ENCODE results near the gene PDE4B. TPM values are rescaled to one million over a fixed set of nuclear protein-coding genes. Genes with fewer than 3 reads are reported as not detected.
A peak's percentile ranks its signal among the peaks of the same experiment; 100 is the strongest.

The PDE4B gene
- total RNA-seq, 1 experiment from 2014 or later: 5.5 TPM

GRCh38 chr1:65949933-65950332, 157.2 kb downstream of the PDE4B start:
- Histone ChIP-seq H2AFZ (ENCODE audit: low read length) (no peak overlapping the region), H3K36me3 (ENCODE audit: insufficient read depth, low read length) (no peaks in the 10 kb centered on the region), H3K79me2 (ENCODE audit: low read length) (no peaks in the 10 kb centered on the region), H3K9me2 (replicated peaks; ENCODE audit: insufficient read depth, low read length) (no peaks in the 10 kb centered on the region), H3K4me3 (ENCODE audit: low read length) (no peak overlapping the region), H4K20me1 (ENCODE audit: insufficient read depth, low read depth, low read length) (no peaks in the 10 kb centered on the region), H3K4me2 (ENCODE audit: low read depth, low read length, poor library complexity, severe bottlenecking) (no peak overlapping the region), H3K4me1 (ENCODE audit: low read length) (no peaks in the 10 kb centered on the region), H3K27ac (ENCODE audit: low read length) (no peak overlapping the region), H3K9ac (ENCODE audit: low read length) (no peak overlapping the region), H3K27me3 (ENCODE audit: low read length) (peaks cover 3% of the 10 kb centered on the region; the same call in 1 of the 2 replicates), H3K9me3 (ENCODE audit: low read length) (no peaks in the 10 kb centered on the region)
- DNase-seq: no peak

- Histone ChIP-seq H3K79me2 (ENCODE audit: low read length) (no peaks in the 10 kb centered on the region), H3K9me2 (replicated peaks; ENCODE audit: insufficient read depth, low read length) (no peaks in the 10 kb centered on the region), H3K9ac (ENCODE audit: low read length) (no peak overlapping the region), H3K4me1 (ENCODE audit: low read length) (no peaks in the 10 kb centered on the region), H3K27ac (ENCODE audit: low read length) (no peak overlapping the region), H3K4me2 (ENCODE audit: low read depth, low read length, poor library complexity, severe bottlenecking) (no peak overlapping the region), H3K4me3 (ENCODE audit: low read length) (no peak overlapping the region), H2AFZ (ENCODE audit: low read length) (no peak overlapping the region), H3K9me3 (ENCODE audit: low read length) (no peaks in the 10 kb centered on the region), H3K27me3 (ENCODE audit: low read length) (peaks cover 3% of the 10 kb centered on the region; the same call in 1 of the 2 replicates), H4K20me1 (ENCODE audit: insufficient read depth, low read depth, low read length) (no peaks in the 10 kb centered on the region), H3K36me3 (ENCODE audit: insufficient read depth, low read length) (no peaks in the 10 kb centered on the region)
- DNase-seq: no peak
Observed at GRCh38 chr1:65952696-65953095, 160.0 kb downstream of the PDE4B start.

GRCh38 chr1:65953170-65953569, 160.5 kb downstream of the PDE4B start:
- no peak overlapping the region for H2AFZ ChIP-seq (ENCODE audit: low read length)
- no peaks in the 10 kb centered on the region for H4K20me1 ChIP-seq (ENCODE audit: insufficient read depth, low read depth, low read length)
- no peaks in the 10 kb centered on the region for H3K79me2 ChIP-seq (ENCODE audit: low read length)
- no peaks in the 10 kb centered on the region for H3K4me1 ChIP-seq (ENCODE audit: low read length)
- no peak overlapping the region for H3K27ac ChIP-seq (ENCODE audit: low read length)
- no peaks in the 10 kb centered on the region for H3K36me3 ChIP-seq (ENCODE audit: insufficient read depth, low read length)
- peaks cover 3% of the 10 kb centered on the region; the same call in 1 of the 2 replicates for H3K27me3 ChIP-seq (ENCODE audit: low read length)
- no peak overlapping the region for H3K4me2 ChIP-seq (ENCODE audit: low read depth, low read length, poor library complexity, severe bottlenecking)
- no peak for DNase-seq
- H3K9ac ChIP-seq (ENCODE audit: low read length): no peak overlapping the region
- no peak overlapping the region for H3K4me3 ChIP-seq (ENCODE audit: low read length)
- no peaks in the 10 kb centered on the region for H3K9me2 ChIP-seq (replicated peaks; ENCODE audit: insufficient read depth, low read length)
- no peaks in the 10 kb centered on the region for H3K9me3 ChIP-seq (ENCODE audit: low read length)

DNA sequence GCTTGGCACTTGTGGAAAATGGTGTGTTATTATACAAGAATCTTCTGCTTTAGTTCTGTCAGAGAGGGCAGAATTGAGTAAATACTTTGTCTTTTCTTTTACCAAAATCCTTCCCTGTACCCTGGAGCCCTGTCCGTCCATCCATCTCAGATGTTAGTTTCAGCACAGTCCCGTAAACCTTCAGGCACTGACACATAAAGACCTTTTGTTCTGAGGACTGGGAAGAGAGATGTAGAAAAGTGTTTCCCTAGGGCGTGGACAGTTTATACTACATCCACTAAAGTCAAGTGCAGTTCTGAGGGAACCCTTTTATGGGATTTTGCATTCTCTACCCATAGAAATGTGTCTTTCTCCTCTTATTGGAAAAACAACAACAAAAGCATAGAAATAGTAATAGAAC, 162.4 kb downstream of the PDE4B start:
- H3K4me2 ChIP-seq (ENCODE audit: low read depth, low read length, poor library complexity, severe bottlenecking): no peak overlapping the region
- H3K27me3 ChIP-seq (ENCODE audit: low read length): peaks cover 3% of the 10 kb centered on the region; the same call in 1 of the 2 replicates
- no peaks in the 10 kb centered on the region for H3K9me3 ChIP-seq (ENCODE audit: low read length)
- no peaks in the 10 kb centered on the region for H3K9me2 ChIP-seq (replicated peaks; ENCODE audit: insufficient read depth, low read length)
- no peak for DNase-seq
- no peaks in the 10 kb centered on the region for H3K36me3 ChIP-seq (ENCODE audit: insufficient read depth, low read length)
- H3K9ac ChIP-seq (ENCODE audit: low read length): no peak overlapping the region
- H3K4me1 ChIP-seq (ENCODE audit: low read length): no peaks in the 10 kb centered on the region
- no peak overlapping the region for H2AFZ ChIP-seq (ENCODE audit: low read length)
- no peaks in the 10 kb centered on the region for H3K79me2 ChIP-seq (ENCODE audit: low read length)
- H4K20me1 ChIP-seq (ENCODE audit: insufficient read depth, low read depth, low read length): no peaks in the 10 kb centered on the region
- no peak overlapping the region for H3K27ac ChIP-seq (ENCODE audit: low read length)
- H3K4me3 ChIP-seq (ENCODE audit: low read length): no peak overlapping the region

- no peak overlapping the region for H3K27ac ChIP-seq (ENCODE audit: low read length)
- no peaks in the 10 kb centered on the region for H3K79me2 ChIP-seq (ENCODE audit: low read length)
- H3K4me1 ChIP-seq (ENCODE audit: low read length): no peaks in the 10 kb centered on the region
- H4K20me1 ChIP-seq (ENCODE audit: insufficient read depth, low read depth, low read length): no peaks in the 10 kb centered on the region
- no peak overlapping the region for H3K4me3 ChIP-seq (ENCODE audit: low read length)
- no peak overlapping the region for H3K9ac ChIP-seq (ENCODE audit: low read length)
- DNase-seq: no peak
- H3K4me2 ChIP-seq (ENCODE audit: low read depth, low read length, poor library complexity, severe bottlenecking): no peak overlapping the region
- H3K9me3 ChIP-seq (ENCODE audit: low read length): no peaks in the 10 kb centered on the region
- H3K27me3 ChIP-seq (ENCODE audit: low read length): peaks cover 3% of the 10 kb centered on the region; the same call in 1 of the 2 replicates
- H2AFZ ChIP-seq (ENCODE audit: low read length): no peak overlapping the region
- H3K9me2 ChIP-seq (replicated peaks; ENCODE audit: insufficient read depth, low read length): no peaks in the 10 kb centered on the region
- no peaks in the 10 kb centered on the region for H3K36me3 ChIP-seq (ENCODE audit: insufficient read depth, low read length)
Observed at GRCh38 chr1:65955503-65955902, 162.8 kb downstream of the PDE4B start.

- no peaks in the 10 kb centered on the region for H3K79me2 ChIP-seq (ENCODE audit: low read length)
- no peaks in the 10 kb centered on the region for H3K36me3 ChIP-seq (ENCODE audit: insufficient read depth, low read length)
- H3K4me2 ChIP-seq (ENCODE audit: low read depth, low read length, poor library complexity, severe bottlenecking): no peak overlapping the region
- no peak overlapping the region for H3K9ac ChIP-seq (ENCODE audit: low read length)
- H3K9me2 ChIP-seq (replicated peaks; ENCODE audit: insufficient read depth, low read length): no peaks in the 10 kb centered on the region
- no peaks in the 10 kb centered on the region for H4K20me1 ChIP-seq (ENCODE audit: insufficient read depth, low read depth, low read length)
- no peaks in the 10 kb centered on the region for H3K27me3 ChIP-seq (ENCODE audit: low read length)
- peaks cover 11% of the 10 kb centered on the region for H3K4me1 ChIP-seq (ENCODE audit: low read length)
- DNase-seq: peak; percentile 85
- H3K27ac ChIP-seq (ENCODE audit: low read length): no peak overlapping the region
- H3K4me3 ChIP-seq (ENCODE audit: low read length): no peak overlapping the region
- no peaks in the 10 kb centered on the region for H3K9me3 ChIP-seq (ENCODE audit: low read length)
- no peak overlapping the region for H2AFZ ChIP-seq (ENCODE audit: low read length)
Observed at GRCh38 chr1:65958561-65959350, 166.1 kb downstream of the PDE4B start.

GRCh38 chr1:65959896-65960567, 167.3 kb downstream of the PDE4B start:
- Histone ChIP-seq H3K9me2 (replicated peaks; ENCODE audit: insufficient read depth, low read length) (no peaks in the 10 kb centered on the region), H2AFZ (ENCODE audit: low read length) (no peak overlapping the region), H3K27ac (ENCODE audit: low read length) (no peak overlapping the region), H3K9ac (ENCODE audit: low read length) (no peak overlapping the region), H3K4me1 (ENCODE audit: low read length) (peaks cover 24% of the 10 kb centered on the region), H3K27me3 (ENCODE audit: low read length) (no peaks in the 10 kb centered on the region), H3K4me2 (ENCODE audit: low read depth, low read length, poor library complexity, severe bottlenecking) (no peak overlapping the region), H3K36me3 (ENCODE audit: insufficient read depth, low read length) (no peaks in the 10 kb centered on the region), H3K79me2 (ENCODE audit: low read length) (no peaks in the 10 kb centered on the region), H3K4me3 (ENCODE audit: low read length) (no peak overlapping the region), H4K20me1 (ENCODE audit: insufficient read depth, low read depth, low read length) (no peaks in the 10 kb centered on the region), H3K9me3 (ENCODE audit: low read length) (no peaks in the 10 kb centered on the region)
- no peak for DNase-seq

DNA sequence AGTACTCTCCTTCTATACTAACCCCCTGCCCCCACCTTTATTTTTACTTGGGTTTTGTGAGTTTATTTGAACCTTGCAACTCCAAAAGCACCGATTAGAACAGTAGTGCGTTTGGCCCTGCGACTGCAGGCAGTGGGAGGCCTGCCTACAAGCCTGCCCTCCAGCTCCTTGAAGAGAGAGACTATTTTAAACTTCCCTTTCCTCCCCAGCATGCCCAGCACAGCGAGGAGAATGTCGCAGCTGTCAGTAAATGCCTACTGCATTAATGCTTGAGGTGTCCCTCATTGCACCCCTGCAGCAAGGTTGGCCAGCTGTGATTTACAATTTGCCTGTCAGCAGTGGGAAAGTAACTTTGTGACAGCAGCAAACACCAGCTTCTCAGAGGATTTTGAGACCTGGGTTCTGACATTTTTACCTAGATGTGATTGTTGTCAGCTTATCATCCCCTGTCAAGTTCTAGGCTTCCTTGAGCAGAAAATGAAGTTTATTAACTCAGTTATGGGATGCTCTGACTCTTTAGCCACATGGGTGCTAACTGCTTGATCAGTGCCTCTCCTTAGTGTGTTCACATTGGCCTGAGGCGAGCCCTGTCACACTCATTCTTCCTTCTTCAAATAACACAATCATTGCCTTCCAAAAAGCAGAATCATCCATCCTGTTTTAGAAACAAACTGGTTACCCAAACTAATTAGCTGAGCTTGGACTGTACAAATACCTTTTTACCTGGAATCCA, 170.6 kb downstream of the PDE4B start:
- Histone ChIP-seq H4K20me1 (ENCODE audit: insufficient read depth, low read depth, low read length) (no peaks in the 10 kb centered on the region), H3K9ac (ENCODE audit: low read length) (no peak overlapping the region), H3K4me1 (ENCODE audit: low read length) (peaks cover 32% of the 10 kb centered on the region), H3K36me3 (ENCODE audit: insufficient read depth, low read length) (no peaks in the 10 kb centered on the region), H3K27ac (ENCODE audit: low read length) (no peak overlapping the region), H3K79me2 (ENCODE audit: low read length) (no peaks in the 10 kb centered on the region), H3K4me2 (ENCODE audit: low read depth, low read length, poor library complexity, severe bottlenecking) (no peak overlapping the region), H3K9me3 (ENCODE audit: low read length) (no peaks in the 10 kb centered on the region), H3K27me3 (ENCODE audit: low read length) (no peaks in the 10 kb centered on the region), H3K9me2 (replicated peaks; ENCODE audit: insufficient read depth, low read length) (no peaks in the 10 kb centered on the region), H2AFZ (ENCODE audit: low read length) (no peak overlapping the region; the same call in 1 of the 2 replicates), H3K4me3 (ENCODE audit: low read length) (no peak overlapping the region)
- no peak for DNase-seq
